Fibroblast of skin of left biceps (primary cell): ENCODE results near the gene DLGAP4.
"Not testable (repeated sequence)": the region's sequence is repeated elsewhere in the genome, so short reads cannot be mapped to it uniquely, and the experiment has no call there.

Experiments
- DNase-seq, 2 experiments: peaks; one replicate each; pipeline ENCODE4 v3.0.0-alpha.2; 2013; ENCODE audit warnings: low read depth in 2 of 2

The DLGAP4 gene

DNA sequence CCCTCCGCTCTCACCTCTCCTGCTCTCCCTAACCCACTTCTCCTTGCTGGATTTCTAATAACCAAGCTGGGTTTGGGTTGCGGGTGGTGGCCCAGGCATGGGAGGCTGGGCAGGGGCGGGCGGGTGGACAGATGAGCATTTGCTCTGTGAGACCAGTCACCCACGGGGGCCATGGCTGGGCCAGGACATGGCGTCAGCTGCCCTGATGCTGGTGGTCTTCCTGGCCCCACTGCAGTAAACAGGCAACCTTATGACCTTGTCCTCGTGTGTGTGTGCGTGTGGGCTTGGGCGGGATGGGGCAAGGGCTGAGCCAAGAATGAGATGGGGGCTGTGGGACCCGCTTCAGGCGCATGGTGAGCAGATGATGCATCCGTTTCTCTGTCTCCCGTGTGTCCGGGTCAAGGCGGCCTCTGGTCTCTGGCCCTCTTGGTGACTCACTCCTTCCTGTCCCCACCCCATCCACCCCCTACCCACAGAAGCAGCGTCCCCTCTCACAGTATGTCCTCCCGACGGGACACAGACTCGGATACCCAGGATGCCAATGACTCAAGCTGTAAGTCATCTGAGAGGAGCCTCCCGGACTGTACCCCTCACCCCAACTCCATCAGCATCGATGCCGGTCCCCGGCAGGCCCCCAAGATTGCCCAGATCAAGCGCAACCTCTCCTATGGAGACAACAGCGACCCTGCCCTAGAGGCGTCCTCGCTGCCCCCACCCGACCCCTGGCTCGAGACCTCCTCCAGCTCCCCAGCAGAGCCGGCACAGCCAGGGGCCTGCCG lies 193.8 kb downstream of the DLGAP4 start:
- no peak for DNase-seq

GRCh38 chr20:36501367-36502006 lies 195.3 kb downstream of the DLGAP4 start:
- no peak for DNase-seq

DNA sequence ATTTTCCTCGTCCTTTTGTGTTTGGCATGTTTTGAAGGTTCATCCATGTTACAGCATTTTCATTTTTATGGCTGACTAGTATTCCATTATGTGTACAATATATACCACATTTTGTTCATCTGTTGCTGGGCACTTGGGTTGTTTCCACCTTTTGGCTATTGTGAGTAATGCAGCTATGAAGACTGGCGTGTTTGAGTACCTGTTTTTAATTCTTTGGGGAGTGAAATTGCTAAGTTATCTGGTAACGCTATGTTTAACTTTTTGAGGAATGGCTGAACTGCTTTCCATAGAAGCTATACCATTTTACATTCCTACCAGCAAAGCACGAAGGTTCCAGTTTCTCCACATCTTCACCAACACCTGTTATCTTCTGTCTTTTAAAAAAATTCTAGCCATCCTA lies 198.2 kb downstream of the DLGAP4 start:
- DNase-seq = no peak

- DNase-seq = no peak
Measured at GRCh38 chr20:36506253-36506652, 200.1 kb downstream of the DLGAP4 start.

DNA sequence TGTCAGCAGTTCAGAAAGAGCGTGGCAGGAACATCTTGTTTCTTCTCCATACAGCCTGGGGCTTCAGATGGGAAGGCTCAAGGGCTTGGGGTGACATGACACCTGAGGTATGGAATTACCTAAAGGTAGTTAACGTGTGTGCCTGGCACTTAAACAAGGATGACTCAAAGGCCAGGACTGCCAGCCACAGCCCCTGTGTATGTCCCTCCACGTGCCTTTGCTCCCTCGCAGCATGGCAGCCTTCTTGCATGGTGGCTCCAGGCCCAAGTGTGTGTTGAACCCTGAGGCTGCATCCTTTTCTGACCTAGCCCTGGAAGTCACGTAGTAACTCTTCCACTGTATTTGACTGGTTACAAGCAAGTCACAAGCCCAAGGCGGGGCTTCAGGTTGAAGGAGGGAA lies 201.6 kb downstream of the DLGAP4 start:
- DNase-seq = no peak

DNA sequence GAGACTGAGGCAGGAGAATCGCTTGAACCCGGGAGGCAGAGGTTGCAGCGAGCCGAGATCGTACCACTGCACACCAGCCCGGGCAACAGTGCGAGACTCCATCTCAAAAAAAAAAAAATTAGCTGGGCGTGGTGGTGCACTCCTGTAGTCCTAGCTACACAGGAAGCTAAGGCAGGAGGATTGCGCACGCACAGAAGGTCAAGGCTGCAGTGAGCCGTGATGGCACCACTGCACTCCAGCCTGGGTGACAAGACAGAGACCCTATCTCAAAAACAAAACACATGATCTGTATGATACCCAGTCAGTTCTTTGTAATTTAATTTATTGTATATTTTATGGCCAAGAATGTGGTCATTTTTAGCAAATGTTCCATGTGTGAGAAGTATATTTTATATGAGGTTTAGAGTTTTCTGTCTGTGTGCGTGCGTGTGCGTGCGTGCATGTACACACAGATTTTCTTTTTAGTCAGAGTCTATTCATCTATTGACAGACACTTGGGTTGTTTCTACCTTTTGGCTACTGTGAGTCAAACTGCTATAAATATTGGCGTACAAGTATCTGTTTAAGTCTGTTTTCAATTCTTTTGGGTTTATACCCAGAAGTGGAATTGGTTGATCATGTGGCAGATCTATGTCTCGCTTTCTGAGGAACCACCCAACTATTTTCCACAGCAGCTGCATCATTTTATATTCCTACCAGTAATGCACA lies 213.0 kb downstream of the DLGAP4 start:
- DNase-seq = no peak

DNA sequence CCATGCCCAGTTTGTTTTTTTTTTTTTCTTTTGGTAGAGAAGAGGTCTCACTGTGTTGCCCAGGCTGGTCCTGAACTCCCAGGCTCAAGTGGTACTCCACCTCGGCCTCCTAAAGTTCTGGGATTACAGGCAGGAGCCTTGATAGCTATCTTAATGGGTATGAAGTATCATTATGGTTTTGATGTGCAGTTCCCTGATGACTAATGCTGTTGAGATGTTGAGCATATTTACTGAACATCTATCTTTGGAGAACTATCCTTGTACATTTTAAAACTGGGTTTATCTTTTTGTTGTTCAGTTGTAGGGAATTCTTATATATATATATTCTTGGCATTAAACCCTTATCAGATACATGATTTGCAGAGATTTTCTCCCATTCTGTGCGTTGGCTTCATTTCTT lies 213.8 kb downstream of the DLGAP4 start:
- no peak for DNase-seq

GRCh38 chr20:36521526-36521925 lies 215.4 kb downstream of the DLGAP4 start:
- DNase-seq = no peak

DNA sequence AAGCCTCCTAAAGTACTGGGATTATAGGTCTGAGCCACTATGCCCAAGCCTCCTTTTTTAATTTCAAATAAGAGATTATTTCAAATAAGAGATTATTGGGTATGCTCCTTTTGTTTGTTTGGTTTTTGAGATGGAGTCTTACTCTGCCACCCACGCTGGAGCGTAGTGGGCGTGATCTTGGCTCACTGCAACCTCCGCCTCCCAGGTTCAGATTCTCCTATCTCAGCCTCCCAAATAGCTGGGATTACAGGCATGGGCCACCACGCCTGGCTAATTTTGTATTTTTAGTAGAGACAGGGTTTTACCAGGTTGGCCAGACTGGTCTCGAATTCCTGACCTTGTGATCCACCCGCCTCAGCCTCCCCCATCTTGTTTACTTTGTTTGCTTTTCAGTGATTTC lies 216.3 kb downstream of the DLGAP4 start:
- DNase-seq = not testable (repeated sequence)

- no peak for DNase-seq
Measured at GRCh38 chr20:36523341-36523740, 217.2 kb downstream of the DLGAP4 start.

DNA sequence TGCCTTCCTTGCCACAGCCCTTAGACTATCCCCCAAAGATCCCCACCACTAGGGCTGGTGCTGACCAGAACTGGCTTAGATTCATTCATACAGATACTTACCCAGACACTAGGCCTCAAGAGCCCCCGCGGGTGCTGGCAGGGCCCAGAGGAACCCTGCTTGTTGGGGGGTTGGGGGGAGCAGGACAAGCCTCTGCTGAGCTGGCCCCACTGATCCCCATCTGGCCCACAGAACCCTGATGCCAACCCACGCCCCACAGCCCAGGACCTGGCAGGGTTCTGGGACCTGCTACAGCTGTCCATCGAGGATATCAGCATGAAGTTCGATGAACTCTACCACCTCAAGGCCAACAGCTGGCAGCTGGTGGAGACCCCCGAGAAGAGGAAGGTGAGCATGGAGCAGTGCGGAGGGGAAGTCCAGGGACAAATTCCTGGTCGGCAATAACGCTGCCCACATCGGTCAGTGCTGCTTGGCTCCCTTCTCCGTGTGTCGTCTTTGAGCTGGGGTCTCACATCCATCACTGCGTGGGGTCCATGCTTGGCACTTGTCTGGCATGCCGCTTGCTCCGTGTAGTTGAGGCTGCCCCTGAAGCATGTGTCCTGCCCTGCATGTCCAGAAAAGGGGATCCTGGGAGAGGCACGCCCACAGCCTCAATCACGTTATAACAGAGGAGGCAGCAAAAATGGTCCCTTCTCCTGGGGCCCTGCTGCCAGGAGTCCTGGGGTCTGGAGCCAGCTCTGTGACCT lies 219.7 kb downstream of the DLGAP4 start:
- no peak for DNase-seq

DNA sequence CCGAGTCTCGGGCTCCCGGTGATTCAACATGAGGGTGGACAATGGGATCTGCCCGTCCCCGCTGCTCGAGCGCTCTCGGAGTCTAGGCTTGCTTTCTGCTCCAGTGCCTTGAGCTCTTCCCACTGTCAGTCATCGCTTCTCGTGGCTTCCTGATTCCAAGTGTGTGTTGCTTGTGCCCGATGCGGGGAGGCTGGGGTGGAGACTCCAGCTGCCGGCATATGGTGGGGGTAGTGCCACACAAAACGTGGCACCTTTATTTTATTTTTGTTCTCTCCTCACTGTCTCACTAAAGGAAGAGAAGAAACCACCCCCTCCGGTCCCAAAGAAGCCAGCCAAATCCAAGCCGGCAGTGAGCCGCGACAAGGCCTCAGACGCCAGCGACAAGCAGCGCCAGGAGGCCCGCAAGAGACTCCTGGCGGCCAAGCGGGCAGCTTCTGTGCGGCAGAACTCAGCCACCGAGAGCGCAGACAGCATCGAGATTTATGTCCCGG lies 220.4 kb downstream of the DLGAP4 start:
- DNase-seq = no peak

DNA sequence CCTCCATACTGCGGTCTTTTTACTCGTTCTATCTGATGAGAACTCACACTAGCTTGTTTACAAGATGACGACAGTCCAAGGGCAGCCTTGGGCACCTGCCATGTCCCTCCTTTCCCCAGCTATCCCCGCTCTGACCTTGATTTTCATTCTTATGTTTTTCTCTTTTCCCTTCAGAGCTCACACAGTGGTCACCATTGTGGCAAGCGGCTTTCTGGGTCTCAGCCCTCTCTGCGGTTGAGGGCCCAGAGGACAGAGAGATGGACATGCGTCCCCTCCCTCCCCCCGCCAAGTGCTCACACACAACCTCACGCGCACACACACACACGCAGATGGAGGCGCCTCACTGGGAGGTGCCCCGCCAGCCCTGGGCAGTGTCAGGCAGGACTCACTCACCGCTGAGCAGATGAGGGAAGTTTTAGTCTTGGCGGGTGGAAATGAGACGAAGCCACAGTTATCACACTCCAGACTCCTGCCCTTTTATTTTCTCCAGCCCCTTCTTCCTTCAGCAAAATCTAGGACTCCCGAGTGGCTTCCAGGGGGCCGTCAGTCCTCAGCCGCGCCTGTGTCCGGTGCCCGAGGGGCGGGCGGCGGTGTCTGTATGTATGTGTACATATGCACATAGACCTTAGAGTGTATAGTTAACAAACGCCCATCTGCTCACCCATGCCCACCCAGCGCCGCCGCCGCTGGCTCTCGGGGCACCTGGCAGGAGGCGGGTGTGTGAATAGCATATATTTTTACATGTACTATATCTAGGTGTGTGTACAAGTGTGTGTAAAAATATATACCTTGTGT lies 221.4 kb downstream of the DLGAP4 start:
- DNase-seq = no peak

GRCh38 chr20:36528176-36528874 lies 222.2 kb downstream of the DLGAP4 start:
- DNase-seq = no peak

DNA sequence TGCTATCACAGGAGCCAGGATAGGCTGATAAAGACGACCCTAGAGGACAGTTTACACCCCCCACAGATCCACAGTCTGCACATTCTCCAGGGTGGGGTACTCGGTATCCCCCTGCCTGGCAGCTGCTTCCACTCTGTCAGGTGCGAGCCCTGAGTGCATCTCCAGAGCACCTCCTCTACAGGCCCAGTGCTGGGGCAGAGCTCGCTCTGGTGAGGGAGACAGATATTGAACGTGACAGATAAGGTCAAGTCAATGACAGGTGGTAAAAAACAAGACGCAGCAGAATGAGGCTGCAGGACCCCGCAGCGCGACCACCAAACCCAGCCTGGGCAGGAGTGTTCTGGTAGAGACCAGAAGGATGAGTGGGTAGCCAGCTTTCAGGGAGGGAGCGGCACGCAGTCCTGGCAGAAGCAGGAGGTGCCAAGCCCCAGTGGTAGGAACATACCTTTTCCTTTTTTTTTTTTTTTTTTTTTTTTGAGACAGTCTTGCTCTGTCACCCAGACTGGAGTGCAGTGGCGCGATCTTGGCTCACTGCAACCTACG lies 222.8 kb downstream of the DLGAP4 start:
- no peak for DNase-seq

DNA sequence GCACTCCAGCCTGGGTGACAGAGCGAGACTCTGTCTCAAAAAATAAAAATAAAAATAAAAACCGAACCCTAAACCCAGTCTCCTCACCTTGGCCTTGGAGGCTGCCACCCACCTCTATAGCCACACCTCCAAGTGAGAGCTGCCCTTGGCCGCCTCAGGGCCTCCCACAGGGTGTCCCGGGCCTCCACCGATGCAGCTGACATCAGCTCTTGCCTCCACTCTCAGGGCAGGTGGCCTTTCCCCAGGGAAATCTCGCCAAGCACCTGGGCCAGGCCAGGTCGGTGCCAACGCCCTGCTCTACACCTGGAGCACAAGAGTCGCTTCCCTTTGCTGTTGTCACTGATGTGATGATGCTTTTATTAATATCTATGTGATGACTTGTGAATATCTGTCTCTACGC lies 226.2 kb downstream of the DLGAP4 start:
- no peak for DNase-seq

GRCh38 chr20:36532822-36533221 lies 226.7 kb downstream of the DLGAP4 start:
- DNase-seq = no peak

GRCh38 chr20:36538026-36538722 lies 232.0 kb downstream of the DLGAP4 start:
- peak in 1 of 2 experiments; percentile 24 for DNase-seq

GRCh38 chr20:36540551-36541211 lies 234.5 kb downstream of the DLGAP4 start:
- DNase-seq = no peak
